Osteoblast (primary cell): Measurements from ENCODE around the gene COL4A5. TPM values are rescaled to one million over a fixed set of nuclear protein-coding genes. Genes with fewer than 3 reads are reported as not detected.

Experiments used
- DNase-seq: peaks from one replicate; pipeline ENCODE4 v3.0.0; 2011; ENCODE audit warnings: low spot score, mixed read lengths; ENCODE audit not compliant: insufficient read length; ENCODE audit errors: missing footprints
- H2AFZ ChIP-seq: 2 replicates; pipeline ENCODE4 v1.6.0; 2011; ENCODE audit warnings: mild to moderate bottlenecking, low read length
- H3K27ac ChIP-seq: 2 replicates; pipeline ENCODE4 v1.5.1; 2011; ENCODE audit warnings: mild to moderate bottlenecking, low read depth, low read length, moderate library complexity
- H3K27me3 ChIP-seq: 2 replicates; pipeline ENCODE4 v1.6.0; 2012; ENCODE audit warnings: mild to moderate bottlenecking, control low read depth, inconsistent platforms, low read length, moderate library complexity; ENCODE audit not compliant: insufficient read depth
- H3K36me3 ChIP-seq: 2 replicates; pipeline ENCODE4 v1.5.1; 2011; ENCODE audit warnings: mild to moderate bottlenecking, low read length, control low read depth, moderate library complexity; ENCODE audit not compliant: insufficient read depth
- H3K4me1 ChIP-seq: 2 replicates; pipeline ENCODE4 v1.5.1; 2011; ENCODE audit warnings: mild to moderate bottlenecking, low read length, control low read depth, moderate library complexity; ENCODE audit not compliant: insufficient read depth
- H3K4me2 ChIP-seq: 2 replicates; pipeline ENCODE4 v1.6.0; 2011; ENCODE audit warnings: mild to moderate bottlenecking, low read length; ENCODE audit not compliant: insufficient read depth
- H3K4me3 ChIP-seq: fragments of 200-600 bp; sonication (generic); 3 replicates; pipeline ENCODE4 v1.5.1; 2012; ENCODE audit warnings: mild to moderate bottlenecking, low read length, inconsistent platforms; ENCODE audit not compliant: insufficient read depth
- H3K79me2 ChIP-seq: 2 replicates; pipeline ENCODE4 v1.6.0; 2012; ENCODE audit warnings: mild to moderate bottlenecking, low read length, control low read depth, inconsistent platforms; ENCODE audit not compliant: insufficient read depth
- H3K9me3 ChIP-seq: 2 replicates; pipeline ENCODE4 v1.5.1; 2011; ENCODE audit warnings: low read depth, low read length, control low read depth
- H4K20me1 ChIP-seq: 2 replicates; pipeline ENCODE4 v1.6.0; 2012; ENCODE audit warnings: mild to moderate bottlenecking, low read length, control low read depth; ENCODE audit not compliant: insufficient read depth
- total RNA-seq: library from RNA; depleted of rRNA; stranded (reverse); fragments of >200 nt; gene quantifications from 2 replicates; pipeline ENCODE4 v1.2.3, GENCODE V29; 2012
- TF ChIP-seq, protein P1 (sequence below): IDR thresholded peaks from 2 replicates; pipeline ENCODE4 v1.5.1; 2011; ENCODE audit warnings: mild to moderate bottlenecking, low read depth, low read length, moderate library complexity; ENCODE audit errors: extremely low read depth

Gene COL4A5
- total RNA-seq, 1 donor = 0.36 TPM

DNA sequence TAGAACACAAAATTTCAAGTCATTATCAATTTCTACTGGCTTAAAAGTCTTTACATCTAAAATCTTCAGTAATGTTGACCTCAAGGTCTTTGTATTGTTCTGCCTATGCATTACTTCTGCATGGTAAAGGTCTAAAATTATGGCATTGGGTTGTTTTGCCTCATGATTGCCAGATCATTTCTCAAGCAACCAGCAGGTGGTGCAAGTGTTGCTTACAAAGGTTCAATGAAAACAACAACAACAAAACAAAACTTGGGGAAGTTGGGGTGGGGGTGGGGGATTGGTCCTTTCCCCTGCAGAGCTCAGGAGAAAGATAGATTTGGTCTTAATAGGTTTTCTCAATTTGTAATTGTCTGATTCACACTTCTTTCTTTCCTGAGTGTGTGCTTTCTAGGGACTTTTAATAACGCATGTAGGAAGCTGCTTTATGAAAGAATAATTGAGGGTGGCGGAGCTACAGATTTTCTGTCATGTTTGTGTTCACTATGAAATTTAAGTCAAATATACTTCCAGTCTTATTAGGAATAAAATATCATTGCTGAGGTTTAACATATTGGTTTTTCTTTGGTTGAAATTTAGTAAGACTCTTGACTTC lies 145.1 kb downstream of the COL4A5 start:
- no peaks in the 10 kb centered on the region for H3K4me1 ChIP-seq
- H3K27me3 ChIP-seq = peaks cover 3% of the 10 kb centered on the region
- no peaks in the 10 kb centered on the region for H3K9me3 ChIP-seq
- H3K27ac ChIP-seq = no peak overlapping the region
- no peaks in the 10 kb centered on the region for H4K20me1 ChIP-seq
- no peaks in the 10 kb centered on the region for H3K79me2 ChIP-seq
- no peaks in the 10 kb centered on the region for H3K36me3 ChIP-seq
- no peak overlapping the region for H3K4me3 ChIP-seq
- DNase-seq = no peak
- TF ChIP-seq, protein P1, sequence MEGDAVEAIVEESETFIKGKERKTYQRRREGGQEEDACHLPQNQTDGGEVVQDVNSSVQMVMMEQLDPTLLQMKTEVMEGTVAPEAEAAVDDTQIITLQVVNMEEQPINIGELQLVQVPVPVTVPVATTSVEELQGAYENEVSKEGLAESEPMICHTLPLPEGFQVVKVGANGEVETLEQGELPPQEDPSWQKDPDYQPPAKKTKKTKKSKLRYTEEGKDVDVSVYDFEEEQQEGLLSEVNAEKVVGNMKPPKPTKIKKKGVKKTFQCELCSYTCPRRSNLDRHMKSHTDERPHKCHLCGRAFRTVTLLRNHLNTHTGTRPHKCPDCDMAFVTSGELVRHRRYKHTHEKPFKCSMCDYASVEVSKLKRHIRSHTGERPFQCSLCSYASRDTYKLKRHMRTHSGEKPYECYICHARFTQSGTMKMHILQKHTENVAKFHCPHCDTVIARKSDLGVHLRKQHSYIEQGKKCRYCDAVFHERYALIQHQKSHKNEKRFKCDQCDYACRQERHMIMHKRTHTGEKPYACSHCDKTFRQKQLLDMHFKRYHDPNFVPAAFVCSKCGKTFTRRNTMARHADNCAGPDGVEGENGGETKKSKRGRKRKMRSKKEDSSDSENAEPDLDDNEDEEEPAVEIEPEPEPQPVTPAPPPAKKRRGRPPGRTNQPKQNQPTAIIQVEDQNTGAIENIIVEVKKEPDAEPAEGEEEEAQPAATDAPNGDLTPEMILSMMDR = peak; percentile 25
- H2AFZ ChIP-seq = no peak overlapping the region
- H3K4me2 ChIP-seq = no peak overlapping the region

DNA sequence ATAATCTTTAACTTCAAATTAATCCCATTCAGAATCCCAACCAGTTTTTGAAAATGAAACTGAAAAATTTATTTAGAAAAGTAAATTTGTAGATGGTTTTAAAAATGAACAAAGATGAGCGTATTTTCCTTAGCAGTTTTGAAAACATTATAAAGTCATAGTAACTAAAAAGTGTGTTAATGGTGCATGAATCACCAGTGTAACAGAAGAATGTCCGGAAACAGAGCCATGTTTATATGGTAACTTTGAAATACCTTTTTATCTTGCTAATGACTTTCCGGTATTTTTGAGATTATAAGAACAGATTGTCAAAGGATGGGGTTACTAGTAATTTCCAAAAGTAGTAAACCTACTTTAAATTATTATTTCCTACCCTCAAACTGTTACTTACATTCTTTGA lies 150.9 kb downstream of the COL4A5 start:
- Histone ChIP-seq H3K4me3 (no peak overlapping the region), H3K79me2 (no peaks in the 10 kb centered on the region), H3K27me3 (peaks cover under 1% of the 10 kb centered on the region), H2AFZ (no peak overlapping the region), H3K36me3 (no peaks in the 10 kb centered on the region), H3K27ac (no peak overlapping the region), H3K4me1 (no peaks in the 10 kb centered on the region), H3K9me3 (no peaks in the 10 kb centered on the region), H4K20me1 (no peaks in the 10 kb centered on the region), H3K4me2 (no peak overlapping the region)
- no peak for DNase-seq
- TF ChIP-seq, protein P1 = no peak

DNA sequence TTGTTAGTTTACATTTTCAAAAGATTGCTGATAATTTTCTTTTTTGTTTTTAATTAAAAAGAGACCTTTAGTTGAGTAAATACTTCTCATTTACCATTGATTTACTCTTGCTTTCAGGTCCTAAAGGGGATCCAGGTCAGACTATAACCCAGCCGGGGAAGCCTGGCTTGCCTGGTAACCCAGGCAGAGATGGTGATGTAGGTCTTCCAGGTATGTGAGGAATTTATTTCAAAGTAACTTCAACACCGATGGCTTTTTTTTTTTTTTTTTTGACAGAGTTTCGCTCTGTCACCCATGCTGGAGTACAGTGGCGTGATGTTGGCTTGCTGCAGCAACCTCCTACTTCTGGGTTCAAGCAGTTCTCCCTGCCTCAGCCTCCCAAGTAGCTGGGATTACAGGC lies 161.6 kb downstream of the COL4A5 start:
- TF ChIP-seq, protein P1 = no peak
- H3K27me3 ChIP-seq = peaks cover 8% of the 10 kb centered on the region
- no peak overlapping the region for H3K4me2 ChIP-seq
- H3K4me3 ChIP-seq = no peak overlapping the region
- no peak overlapping the region for H2AFZ ChIP-seq
- no peaks in the 10 kb centered on the region for H4K20me1 ChIP-seq
- no peaks in the 10 kb centered on the region for H3K4me1 ChIP-seq
- H3K9me3 ChIP-seq = no peaks in the 10 kb centered on the region
- DNase-seq = no peak
- no peaks in the 10 kb centered on the region for H3K36me3 ChIP-seq
- no peaks in the 10 kb centered on the region for H3K79me2 ChIP-seq
- no peak overlapping the region for H3K27ac ChIP-seq

DNA sequence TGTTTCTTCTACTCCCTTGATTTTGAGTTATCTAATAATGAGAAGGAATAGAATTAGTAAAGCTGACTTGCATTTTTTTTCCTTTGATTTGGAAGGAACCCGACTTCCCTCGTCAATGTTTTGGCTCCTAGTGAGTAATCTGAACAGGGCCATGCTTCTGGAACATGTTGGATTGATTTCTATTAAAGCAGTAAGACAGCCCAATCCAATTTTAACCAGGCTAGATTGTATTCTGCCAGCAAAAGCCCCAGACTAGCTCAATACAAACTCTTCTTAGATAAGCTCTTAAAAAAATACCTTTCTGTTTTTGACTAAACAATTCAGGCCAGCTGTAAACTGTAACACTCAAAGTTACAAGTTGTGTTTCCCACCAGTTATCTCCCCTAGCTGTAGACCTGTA lies 170.5 kb downstream of the COL4A5 start:
- Histone ChIP-seq H3K27me3 (no peaks in the 10 kb centered on the region), H4K20me1 (no peaks in the 10 kb centered on the region), H3K27ac (no peak overlapping the region), H3K9me3 (no peaks in the 10 kb centered on the region), H3K79me2 (no peaks in the 10 kb centered on the region), H3K4me2 (no peak overlapping the region), H2AFZ (no peak overlapping the region), H3K4me3 (no peak overlapping the region), H3K4me1 (no peaks in the 10 kb centered on the region), H3K36me3 (no peaks in the 10 kb centered on the region)
- TF ChIP-seq, protein P1 = no peak
- no peak for DNase-seq
